Prostate gland (tissue), 2 donors: ENCODE results near the gene UBR2.

Experiments used
- POLR2AphosphoS5 ChIP-seq: sonication (generic); formaldehyde crosslinking; IDR thresholded peaks from one replicate; pipeline ENCODE4 v1.6.1; 2017; ENCODE audit warnings: antibody characterized with exemption
- TF ChIP-seq, protein P1 (sequence below), 4 experiments: fragments of 200-600 bp in 2 of 4; fragments of 450-650 bp in 2 of 4; sonication (generic) in 2 of 4; IDR thresholded peaks; 1 replicate in 3 of 4; 2 replicates in 1 of 4; pipeline ENCODE4 v1.5.1; 2016 to 2019; ENCODE audit warnings: antibody characterized with exemption in 4 of 4, mild to moderate bottlenecking in 2 of 4, moderate library complexity in 2 of 4

DNA sequence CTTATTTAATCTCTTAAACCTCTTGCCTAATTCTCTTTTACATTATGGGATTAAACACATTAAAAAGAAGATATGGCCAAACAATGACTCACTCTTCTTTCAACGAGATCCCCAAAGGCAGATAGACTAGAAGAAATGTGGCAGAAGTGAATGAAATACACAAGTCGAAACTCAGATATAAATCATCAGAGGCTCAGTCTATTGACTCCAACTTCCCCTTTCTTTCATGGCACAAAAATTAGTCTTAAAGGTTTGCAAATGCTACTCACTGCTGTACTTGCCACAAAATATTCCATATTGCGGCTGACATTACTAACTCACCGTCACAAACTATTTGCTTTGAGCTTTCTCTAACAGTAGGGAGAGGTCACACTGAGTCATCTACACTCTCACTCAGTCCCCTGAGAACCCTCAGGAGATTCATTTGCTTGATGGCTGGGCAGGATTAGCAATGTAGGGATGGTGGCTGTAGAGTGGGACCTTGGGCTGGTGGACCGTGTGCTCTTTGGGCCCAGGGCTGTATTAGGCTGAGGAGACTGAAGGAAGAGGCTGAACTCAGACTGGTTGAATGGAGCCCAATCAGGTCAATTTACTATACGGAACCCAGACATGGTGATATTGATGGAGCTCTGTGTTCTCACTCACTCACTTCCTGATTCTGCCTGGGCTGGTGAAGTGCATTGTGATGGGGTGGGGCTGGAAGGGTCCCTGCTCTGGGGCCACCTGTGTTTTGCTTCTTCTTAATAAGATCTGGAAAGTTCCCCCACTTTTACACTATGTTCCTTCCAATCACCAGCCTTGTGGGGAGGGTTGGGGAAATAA, 42.8 kb upstream of the UBR2 start:
- no peak for TF ChIP-seq POLR2AphosphoS5
- TF ChIP-seq, protein P1, sequence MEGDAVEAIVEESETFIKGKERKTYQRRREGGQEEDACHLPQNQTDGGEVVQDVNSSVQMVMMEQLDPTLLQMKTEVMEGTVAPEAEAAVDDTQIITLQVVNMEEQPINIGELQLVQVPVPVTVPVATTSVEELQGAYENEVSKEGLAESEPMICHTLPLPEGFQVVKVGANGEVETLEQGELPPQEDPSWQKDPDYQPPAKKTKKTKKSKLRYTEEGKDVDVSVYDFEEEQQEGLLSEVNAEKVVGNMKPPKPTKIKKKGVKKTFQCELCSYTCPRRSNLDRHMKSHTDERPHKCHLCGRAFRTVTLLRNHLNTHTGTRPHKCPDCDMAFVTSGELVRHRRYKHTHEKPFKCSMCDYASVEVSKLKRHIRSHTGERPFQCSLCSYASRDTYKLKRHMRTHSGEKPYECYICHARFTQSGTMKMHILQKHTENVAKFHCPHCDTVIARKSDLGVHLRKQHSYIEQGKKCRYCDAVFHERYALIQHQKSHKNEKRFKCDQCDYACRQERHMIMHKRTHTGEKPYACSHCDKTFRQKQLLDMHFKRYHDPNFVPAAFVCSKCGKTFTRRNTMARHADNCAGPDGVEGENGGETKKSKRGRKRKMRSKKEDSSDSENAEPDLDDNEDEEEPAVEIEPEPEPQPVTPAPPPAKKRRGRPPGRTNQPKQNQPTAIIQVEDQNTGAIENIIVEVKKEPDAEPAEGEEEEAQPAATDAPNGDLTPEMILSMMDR (IDR thresholded peaks at IDR 0.05): no peak
